Myocyte (in vitro differentiated cells): ENCODE results near the gene S1PR3. TPM values are rescaled to one million over a fixed set of nuclear protein-coding genes. Genes with fewer than 3 reads are reported as not detected.

Experiments
- DNase-seq: peaks from one replicate; pipeline ENCODE4 v3.0.0-alpha.2; 2012; ENCODE audit warnings: low read depth
- total RNA-seq: library from RNA; depleted of rRNA; stranded (reverse); fragments of >200 nt; gene quantifications from 2 replicates; pipeline ENCODE4 v1.2.3, GENCODE V29; 2014

Gene S1PR3
- total RNA-seq, 1 donor from 2014 or later = 0.70 TPM

- no peak for DNase-seq
These were observed 45.1 kb downstream of the S1PR3 start for GRCh38 chr9:89036383-89036782.

GRCh38 chr9:89036891-89037290 lies 45.6 kb downstream of the S1PR3 start:
- no peak for DNase-seq

- DNase-seq = no peak
These were observed 46.1 kb downstream of the S1PR3 start for GRCh38 chr9:89037346-89037745.

- DNase-seq = no peak
These were observed 46.6 kb downstream of the S1PR3 start for GRCh38 chr9:89037891-89038290.

GRCh38 chr9:89038382-89039103 lies 47.3 kb downstream of the S1PR3 start:
- peak; percentile 76 for DNase-seq

- DNase-seq = no peak
These were observed 47.8 kb downstream of the S1PR3 start for GRCh38 chr9:89039104-89039465.

GRCh38 chr9:89039664-89040063 lies 48.4 kb downstream of the S1PR3 start:
- no peak for DNase-seq

- DNase-seq = no peak
These were observed 51.7 kb downstream of the S1PR3 start for GRCh38 chr9:89042984-89043383.

GRCh38 chr9:89044104-89044503 lies 52.8 kb downstream of the S1PR3 start:
- no peak for DNase-seq

- DNase-seq = no peak
These were observed 53.6 kb downstream of the S1PR3 start for GRCh38 chr9:89044881-89045280.

GRCh38 chr9:89046832-89047231 lies 55.6 kb downstream of the S1PR3 start:
- DNase-seq = no peak

- no peak for DNase-seq
These were observed 56.4 kb downstream of the S1PR3 start for GRCh38 chr9:89047667-89048066.

- DNase-seq = no peak
These were observed 57.3 kb downstream of the S1PR3 start for GRCh38 chr9:89048616-89049015.

- no peak for DNase-seq
These were observed 58.4 kb downstream of the S1PR3 start for GRCh38 chr9:89049646-89050045.

- no peak for DNase-seq
These were observed 60.3 kb downstream of the S1PR3 start for GRCh38 chr9:89051421-89052025.

- peak; percentile 8 for DNase-seq
These were observed 61.3 kb downstream of the S1PR3 start for GRCh38 chr9:89052470-89053097.

- no peak for DNase-seq
These were observed 62.0 kb downstream of the S1PR3 start for GRCh38 chr9:89053301-89053700.

Other genes with a start within 250 kb of the S1PR3 start
- gene SHC3, start 187.3 kb downstream of the S1PR3 start, total RNA-seq = 0.05 and 0.16 TPM in 2 replicates